Inflammatory macrophage (primary cell): ENCODE results near the gene GOLGA6L26.
A peak's percentile ranks its signal among the peaks of the same experiment; 100 is the strongest.
"Not testable (repeated sequence)": the region's sequence is repeated elsewhere in the genome, so short reads cannot be mapped to it uniquely, and the experiment has no call there.

Experiments used
- DNase-seq, 2 donors: peaks; one replicate each; pipeline ENCODE4 v3.0.0-alpha.2; 2020 to 2022
- total RNA-seq, 18 experiments: gene quantifications; one replicate each; lab custom pipeline; 2026; ENCODE audit warnings: mixed read lengths in 6 of 18, inconsistent platforms in 2 of 18; lab: John Stamatoyannopoulos, UW

The GOLGA6L26 gene, protein sequence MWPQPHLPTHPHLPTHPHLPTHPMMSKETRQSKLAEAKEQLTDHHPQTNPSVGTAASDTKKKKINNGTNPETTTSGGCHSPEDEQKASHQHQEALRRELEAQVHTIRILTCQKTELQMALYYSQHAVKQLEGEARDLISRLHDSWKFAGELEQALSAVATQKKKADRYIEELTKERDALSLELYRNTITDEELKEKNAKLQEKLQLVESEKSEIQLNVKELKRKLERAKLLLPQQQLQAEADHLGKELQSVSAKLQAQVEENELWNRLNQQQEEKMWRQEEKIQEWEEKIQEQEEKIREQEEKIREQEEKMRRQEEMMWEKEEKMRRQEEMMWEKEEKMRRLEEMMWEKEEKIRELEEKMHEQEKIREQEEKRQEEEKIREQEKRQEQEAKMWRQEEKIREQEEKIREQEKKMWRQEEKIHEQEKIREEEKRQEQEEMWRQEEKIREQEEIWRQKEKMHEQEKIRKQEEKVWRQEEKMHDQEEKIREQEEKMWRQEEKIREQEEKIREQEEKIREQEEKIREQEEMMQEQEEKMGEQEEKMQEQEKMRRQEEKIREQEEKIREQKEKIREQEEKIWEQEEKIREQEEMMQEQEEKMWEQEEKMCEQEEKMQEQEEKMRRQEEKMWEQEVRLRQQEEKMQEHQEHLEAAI
- 0 reads per million in 18 experiments for total RNA-seq

DNA sequence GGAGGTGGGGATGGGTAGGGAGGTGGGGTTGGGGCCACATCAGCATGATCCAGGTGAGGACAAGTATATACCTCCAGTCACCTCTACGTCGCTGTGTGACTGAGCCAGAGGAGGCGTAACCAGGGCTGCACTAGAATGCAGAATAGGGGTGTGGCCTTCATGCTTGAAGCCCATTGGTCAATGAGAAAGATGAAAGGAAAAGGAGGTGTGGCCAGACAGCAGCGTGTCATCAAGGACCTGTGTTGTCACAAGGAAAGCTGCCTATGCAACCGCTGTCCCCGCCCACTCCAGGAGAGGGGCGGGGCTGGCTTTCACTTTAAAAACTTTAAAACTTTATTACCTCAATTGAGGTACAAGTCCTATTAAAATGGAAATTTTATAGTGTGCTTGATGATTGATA lies at the start of gene GOLGA6L26:
Gene GOLGA6L26 (minus strand): TSS at position 101 of the 400 bp plus-strand sequence. CDS start 61 bp downstream, at position 40.
- not testable (repeated sequence) for DNase-seq

DNA sequence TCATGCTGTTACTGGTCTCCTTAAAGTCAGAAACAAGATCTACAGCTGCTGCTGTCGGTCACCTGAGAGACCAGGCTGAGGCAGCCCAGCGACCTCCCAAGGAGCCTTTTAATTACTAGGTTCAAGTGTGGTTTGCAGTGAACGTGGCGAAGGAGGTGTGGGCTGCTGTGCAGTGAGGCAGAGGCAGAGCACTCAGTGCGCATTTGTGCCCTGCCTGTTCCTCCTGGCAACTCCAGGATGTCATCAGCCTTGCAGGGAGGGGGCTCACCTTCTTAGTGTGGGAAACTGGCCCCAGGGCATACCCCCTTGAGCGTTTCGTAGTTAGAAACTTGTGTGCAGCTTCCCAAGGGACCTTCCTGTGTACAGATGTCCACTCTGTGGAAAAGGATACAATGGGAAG lies 47.2 kb upstream of the GOLGA6L26 start:
- DNase-seq: not testable (repeated sequence)

DNA sequence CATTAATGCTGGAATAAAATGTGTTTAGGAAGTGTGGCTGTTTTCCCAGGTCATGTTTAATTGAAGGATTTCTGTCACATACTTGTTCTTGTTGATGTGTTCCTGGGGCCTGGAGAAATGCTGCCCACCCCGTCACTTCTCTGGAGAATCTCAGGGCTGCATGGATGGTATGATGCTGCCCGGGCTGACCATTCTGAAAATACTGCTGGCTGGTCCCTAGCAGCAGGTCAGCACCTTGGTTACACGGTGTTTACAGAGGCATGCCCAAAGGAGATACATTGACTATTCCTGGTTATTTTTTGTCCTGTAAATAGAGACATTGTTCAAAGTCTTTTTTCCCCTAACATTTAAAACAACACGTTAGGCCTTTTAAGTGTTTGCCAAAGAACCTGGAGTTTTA lies 46.7 kb upstream of the GOLGA6L26 start:
- not testable (repeated sequence) for DNase-seq

DNA sequence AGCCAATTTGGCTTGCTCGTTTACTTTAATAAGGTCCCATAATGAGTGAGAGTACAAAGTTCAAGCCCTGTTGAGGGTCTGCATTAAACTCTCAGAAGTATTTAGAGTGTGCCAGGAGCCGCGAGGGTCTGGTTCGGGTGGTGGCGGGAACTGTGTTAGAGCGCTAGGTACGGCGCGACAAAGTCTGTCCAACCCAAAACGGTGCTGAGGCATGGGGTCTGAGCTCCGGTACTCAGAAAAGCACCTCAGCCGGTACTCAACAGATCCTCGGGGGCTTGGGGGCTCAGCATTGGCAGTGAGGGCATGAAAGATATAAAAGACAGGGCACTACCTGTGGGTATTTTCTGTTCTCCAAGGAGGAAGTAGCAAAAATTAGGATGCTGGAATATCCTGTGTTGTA lies 45.0 kb upstream of the GOLGA6L26 start:
- DNase-seq: not testable (repeated sequence)

DNA sequence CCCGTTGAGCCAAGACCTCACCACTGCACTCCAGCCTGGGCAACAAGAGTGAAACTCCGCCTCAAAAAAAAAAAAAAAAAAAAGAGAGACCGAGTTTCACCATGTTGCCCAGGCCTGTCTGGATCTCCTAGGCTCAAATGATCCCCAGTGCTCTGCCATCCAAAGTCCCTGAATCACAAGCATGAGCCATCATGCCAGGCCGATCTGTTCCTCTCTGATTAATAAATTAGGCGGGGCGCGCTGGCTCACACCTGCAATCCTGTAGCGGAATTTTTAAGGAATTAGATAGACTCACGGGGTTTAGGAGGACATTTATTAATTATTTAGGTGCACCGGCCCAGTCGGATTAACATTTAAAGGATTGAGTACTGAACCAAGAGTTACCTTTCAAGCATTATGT lies 40.2 kb upstream of the GOLGA6L26 start:
- not testable (repeated sequence) for DNase-seq

DNA sequence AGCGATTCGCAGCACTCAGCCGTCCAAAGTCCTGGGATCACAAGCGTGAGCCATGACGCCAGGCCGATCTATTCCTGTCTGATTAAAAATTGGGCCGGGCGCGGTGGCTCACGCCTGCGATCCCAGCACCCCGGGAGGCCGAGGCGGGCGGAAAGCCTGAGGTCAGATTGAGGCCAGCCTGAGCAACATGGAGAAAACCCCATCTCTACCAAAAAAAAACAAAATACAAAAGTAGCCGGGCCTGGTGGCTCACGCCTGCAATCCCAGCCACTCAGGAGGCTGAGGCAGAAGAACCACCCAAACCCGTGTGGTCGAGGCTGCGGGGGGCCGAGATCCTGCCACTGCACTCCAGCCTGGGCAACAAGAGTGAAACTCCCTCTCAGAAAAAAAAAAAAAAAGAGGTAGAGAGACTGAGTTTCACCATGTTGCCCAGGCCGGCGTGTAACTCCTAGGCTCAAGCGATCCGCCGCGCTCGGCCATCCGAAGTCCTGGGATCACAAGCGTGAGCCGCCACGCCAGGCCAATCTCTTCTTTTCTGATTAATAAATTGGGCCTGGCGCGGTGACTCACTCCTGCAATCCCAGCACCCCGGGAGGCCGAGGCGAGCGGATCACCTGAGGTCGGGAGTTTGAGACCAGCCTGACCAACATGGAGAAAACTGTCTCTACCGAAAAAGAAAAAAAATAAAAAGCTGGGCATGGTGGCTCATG lies 39.0 kb upstream of the GOLGA6L26 start:
- DNase-seq: not testable (repeated sequence)

DNA sequence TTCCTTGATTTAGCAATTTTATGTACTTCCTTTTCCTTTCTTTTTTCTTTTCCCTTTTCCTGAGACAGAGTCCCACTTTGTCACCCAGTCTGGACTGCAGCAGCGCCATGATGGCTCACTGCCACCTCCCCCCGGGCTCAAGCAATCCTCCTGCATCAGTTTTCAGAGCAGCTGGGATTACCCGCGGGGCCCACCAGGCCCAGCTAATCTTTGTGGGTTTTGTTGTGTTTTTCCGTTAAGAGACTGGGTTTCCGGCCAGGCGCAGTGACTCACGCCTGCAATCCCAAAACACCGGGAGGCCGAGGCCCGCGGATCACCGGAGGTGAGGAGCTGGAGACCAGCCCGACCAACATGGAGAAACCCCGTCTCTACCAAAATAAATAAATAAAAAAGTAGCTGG lies 38.3 kb upstream of the GOLGA6L26 start:
- no peak for DNase-seq

DNA sequence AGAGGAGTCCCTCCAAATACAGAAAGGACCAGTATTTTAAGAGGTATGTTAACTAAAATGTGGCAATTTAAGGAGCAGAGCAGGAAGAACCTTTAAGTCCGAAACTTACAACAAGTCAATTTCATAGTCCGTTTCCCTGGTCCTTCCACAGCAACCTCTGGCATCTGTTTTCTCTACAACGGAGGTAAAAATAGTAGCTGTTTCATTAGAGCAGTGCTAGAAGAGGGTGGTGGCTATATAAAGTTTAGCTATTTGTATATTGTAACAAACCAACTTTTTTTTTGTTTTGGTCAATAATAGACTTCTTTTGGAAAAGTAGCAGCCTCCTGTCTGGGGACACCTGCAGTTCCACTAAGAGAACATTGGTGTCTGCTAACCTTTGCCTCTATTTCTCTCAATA lies 37.9 kb upstream of the GOLGA6L26 start:
- not testable (repeated sequence) for DNase-seq

DNA sequence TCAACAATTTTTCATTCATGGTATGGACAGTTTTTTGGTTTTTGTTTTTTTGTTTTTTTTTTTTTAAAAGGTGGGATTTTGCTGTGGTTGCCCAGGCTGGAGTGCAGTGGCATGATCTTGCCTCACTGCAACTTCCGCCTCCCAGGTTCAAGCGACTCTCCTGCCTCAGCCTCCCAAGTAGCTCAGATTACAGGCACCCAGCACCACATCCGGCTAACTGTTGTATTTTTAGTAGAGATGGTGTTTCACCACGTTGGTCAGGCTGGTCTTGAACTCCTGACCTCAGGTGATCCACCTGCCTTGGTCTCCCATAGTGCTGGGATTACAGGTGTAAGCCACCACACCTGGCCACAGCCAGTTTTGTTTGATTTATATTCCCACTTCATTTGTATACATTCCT lies 37.1 kb upstream of the GOLGA6L26 start:
- not testable (repeated sequence) for DNase-seq

DNA sequence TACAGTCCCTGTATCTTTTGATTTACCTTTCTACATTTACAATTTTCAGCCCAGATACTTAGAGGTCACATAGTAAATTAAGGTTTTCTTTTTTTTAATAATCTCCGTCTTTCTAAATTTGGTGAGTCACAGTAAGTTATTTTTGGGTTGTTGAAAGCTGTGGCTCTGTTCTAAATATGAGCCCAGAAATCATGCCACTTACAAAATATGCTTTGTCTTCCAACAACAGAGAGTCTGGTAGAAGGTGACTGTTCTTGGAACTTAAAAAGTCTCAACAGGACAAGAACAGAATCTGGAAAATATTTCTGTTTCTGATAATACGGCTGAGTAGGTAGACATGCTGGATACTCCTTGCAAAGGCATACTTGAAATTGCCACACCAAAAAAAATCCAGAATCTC lies 36.6 kb upstream of the GOLGA6L26 start:
- DNase-seq: no peak

DNA sequence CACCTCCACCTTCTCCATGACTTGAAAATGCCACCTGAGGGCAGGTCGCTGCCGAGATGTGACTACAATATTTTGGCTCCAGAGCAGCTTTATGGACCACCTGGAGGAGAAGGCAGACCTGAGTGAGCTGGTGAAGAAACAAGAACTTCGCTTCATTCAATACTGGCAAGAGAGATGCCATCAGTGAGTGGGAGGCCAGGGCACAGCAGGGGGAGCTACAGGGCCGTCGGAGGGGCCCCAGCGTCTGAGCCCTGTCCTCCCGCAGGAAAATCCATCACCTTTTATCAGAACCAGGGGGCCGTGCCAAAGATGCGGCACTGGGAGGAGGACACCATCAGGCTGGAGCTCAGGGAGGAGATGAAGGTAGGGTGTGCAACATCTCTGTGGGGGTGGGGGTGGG lies 30.3 kb upstream of the GOLGA6L26 start:
- DNase-seq: not testable (repeated sequence)

DNA sequence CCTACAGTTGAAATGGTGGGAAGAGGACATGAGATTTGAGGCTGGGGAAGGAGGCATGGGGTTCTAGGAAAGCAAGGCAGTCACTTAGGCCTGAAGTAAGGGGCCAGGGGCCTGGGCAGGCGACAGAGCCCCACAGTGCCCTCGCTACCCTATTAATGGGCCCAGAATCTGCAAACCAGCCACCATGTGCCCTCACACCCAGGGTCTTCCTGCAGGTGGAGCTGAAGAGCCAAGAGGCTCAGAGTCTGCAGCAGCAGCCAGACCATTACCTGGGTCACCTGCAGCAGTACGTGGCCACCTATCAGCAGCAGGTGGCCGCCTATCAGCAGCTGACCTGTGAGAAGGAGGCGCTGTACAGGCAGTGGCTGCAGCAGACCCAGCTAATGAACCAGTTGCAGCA lies 28.6 kb upstream of the GOLGA6L26 start:
- DNase-seq: not testable (repeated sequence)

DNA sequence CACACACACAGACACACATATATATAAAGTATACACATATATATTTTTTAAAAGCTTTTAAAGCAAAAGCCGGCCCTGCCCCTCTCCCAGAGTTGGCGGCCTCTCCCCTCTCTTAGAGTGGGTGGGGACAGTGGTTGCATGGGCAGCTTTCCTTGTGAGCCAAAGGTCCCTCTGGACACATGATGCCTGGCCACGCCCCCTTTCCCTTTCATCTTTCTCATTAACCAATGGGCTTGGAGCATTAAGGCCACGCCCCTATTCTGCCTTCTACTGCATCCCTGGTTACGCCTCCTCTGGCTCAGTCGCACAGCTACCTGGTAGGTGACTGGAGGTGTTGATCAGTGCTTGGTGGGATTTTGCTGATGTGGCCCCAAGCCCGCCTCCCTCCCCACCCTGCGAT lies 20.5 kb upstream of the GOLGA6L26 start, which contains the start of gene GOLGA8S:
Gene GOLGA8S (plus strand): TSS at position 301 of the 400 bp plus-strand sequence. CDS start 62 bp downstream, at position 363.
- not testable (repeated sequence) for DNase-seq

DNA sequence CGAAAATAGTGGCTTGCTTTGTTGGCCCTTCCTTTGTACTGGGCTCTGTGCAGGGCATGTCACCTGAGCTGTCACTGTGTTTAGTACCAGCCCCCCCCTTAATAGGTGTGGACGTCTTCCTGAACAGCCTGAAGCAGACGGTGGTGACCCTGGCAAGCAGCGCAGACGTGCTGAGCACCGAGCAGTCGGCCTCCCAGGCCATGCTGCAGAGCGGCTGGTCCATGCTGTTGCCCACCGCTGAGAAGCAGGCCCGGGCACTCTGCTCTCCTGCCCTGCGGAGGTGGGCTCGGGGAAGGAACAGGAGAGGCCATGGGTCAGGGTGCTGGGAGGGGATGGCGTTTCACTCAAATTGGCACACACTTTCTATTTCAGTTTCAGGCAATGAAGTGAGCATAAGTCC lies 22.8 kb downstream of the GOLGA6L26 start:
- DNase-seq: not testable (repeated sequence)

DNA sequence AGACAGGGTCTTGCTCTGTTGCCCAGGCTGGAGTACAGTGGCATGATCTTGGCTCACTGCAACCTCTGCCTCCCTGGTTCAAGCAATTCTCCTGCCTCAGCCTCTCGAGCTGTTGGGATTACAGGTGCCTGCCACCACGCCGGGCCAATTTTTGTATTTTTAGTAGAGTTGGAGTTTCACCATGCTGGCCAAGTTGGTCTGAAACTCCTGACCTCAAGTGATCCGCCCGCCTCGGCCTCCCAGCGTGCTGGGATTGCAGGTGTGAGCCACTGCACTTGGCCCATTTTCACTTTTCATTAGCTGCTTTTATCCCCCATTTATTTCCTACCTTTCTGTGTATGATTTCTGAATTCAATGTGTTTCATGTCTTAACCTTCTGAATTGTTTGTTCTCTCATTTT lies 28.1 kb downstream of the GOLGA6L26 start:
- DNase-seq: not testable (repeated sequence)

DNA sequence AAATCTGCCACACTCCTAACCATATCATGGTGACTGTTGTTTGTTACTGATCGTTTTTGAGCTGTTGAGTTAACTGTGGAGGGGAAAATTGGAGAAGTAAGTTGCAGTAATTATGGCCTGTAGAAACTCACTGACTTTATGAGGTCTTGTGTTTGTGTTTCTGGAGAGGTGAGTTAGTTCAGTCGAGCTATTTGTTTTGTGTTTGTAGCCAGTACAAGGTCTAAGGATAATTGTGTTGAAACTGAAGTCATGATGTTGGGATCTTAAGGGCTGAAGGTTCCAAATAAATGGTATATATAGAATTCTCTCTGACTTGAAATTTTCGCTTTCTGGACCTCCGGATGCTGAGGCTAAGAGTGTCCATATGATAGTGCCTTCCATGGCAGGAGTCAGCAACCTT lies 29.2 kb downstream of the GOLGA6L26 start:
- not testable (repeated sequence) for DNase-seq

DNA sequence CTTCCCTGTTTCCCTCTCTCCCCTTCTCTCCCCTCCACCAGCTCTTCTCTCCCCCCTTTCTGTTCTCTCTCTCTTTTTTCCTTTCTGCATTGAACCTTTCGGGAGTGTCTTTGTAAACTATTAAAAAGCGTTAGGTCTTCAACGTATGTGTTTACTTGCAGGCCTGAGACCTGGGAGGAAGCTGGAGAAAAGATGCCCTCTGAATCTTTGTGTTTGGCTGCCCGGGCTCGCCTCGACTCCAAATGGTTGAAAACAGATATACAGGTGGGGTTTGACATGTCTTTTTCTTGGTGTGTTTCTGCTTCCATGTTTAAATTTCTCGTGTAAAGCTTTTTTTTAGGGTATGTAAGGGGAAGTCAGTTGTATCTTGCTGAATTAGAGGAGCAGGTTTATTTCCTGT lies 29.7 kb downstream of the GOLGA6L26 start:
- DNase-seq: not testable (repeated sequence)

DNA sequence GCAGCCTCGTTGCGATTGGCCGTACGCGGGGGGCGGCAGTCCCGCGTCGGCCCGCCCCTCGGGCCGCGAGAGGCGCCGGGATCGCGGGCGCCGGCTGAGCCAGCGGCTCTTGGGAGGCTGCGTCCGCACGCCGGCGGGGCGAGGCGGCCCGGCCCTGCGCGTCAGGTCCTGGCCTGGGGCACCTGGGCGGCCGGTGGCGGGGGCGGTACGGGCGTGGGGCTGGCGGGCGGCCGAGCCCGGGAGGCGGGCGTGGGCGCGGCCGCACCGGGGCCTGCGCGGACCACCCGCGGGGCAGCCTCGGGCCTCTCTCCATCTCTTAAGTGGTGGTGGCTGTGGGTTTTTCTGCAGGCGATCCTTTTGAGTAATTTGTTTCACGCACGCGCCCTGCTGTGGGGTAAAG lies 30.3 kb downstream of the GOLGA6L26 start:
- peak in 1 of 2 donors; percentile 24 for DNase-seq

DNA sequence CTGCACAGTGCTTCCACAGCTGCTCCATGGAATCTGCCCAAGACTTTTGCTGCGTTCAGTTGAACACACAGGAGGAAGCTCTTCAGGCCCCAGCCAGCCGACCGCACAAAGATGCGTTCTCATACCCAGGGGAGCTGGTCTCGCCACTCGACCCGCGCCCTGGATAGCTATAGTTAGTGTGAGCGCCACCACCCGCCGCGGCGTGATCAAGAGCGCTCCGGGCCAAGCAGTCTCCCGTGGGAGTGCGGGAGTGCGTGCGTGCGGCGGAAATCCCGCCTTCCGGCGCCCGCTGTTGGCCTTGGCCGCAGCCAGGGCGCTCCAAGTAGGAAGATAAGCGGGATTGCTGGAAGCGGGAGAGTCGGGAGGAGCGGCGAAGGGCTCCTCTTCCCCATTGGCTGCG lies 30.8 kb downstream of the GOLGA6L26 start:
- DNase-seq: not testable (repeated sequence)
